ENCODE results near the gene ARID3A.
A peak's percentile ranks its signal among the peaks of the same experiment; 100 is the strongest.

The ARID3A gene

GRCh38 chr19:912181-913079 is 13.4 kb upstream of the ARID3A start:
- no peak for DNase-seq

GRCh38 chr19:913080-913748 is 12.6 kb upstream of the ARID3A start, which contains the start of gene R3HDM4:
Gene R3HDM4 (minus strand): TSS chr19:913219. CDS start chr19:913157, 62 bp downstream.
- DNase-seq = peak; percentile 82

- peak; percentile 59 for DNase-seq
These were observed 9.1 kb upstream of the ARID3A start for GRCh38 chr19:916645-917322.

- peak; percentile 88 for DNase-seq
These were observed 8.3 kb upstream of the ARID3A start, which contains the start of gene KISS1R for GRCh38 chr19:917323-918151. Gene KISS1R (plus strand): TSS chr19:917333. CDS start chr19:917503, 170 bp downstream.

GRCh38 chr19:918152-918437 is 7.7 kb upstream of the ARID3A start:
- no peak for DNase-seq

GRCh38 chr19:918481-919198 is 7.2 kb upstream of the ARID3A start:
- peak; percentile 84 for DNase-seq

- peak; percentile 92 for DNase-seq
These were observed 6.4 kb upstream of the ARID3A start for GRCh38 chr19:919199-920050.

- peak; percentile 92 for DNase-seq
These were observed 5.6 kb upstream of the ARID3A start for GRCh38 chr19:920051-920864.

GRCh38 chr19:924553-925086 is 1.2 kb upstream of the ARID3A start:
- DNase-seq = peak; percentile 45

GRCh38 chr19:925087-925525 is 729 bp upstream of the ARID3A start:
- DNase-seq = peak; percentile 87

- DNase-seq = no peak
These were observed 421 bp downstream of the ARID3A start for GRCh38 chr19:926323-926588.

GRCh38 chr19:926589-927350 is 935 bp downstream of the ARID3A start:
- DNase-seq = peak; percentile 67

- no peak for DNase-seq
These were observed 1.5 kb downstream of the ARID3A start for GRCh38 chr19:927351-927779.

GRCh38 chr19:927780-928401 is 2.1 kb downstream of the ARID3A start:
- no peak for DNase-seq

GRCh38 chr19:928471-929202 is 2.8 kb downstream of the ARID3A start:
- DNase-seq = no peak

- DNase-seq = no peak
These were observed 3.5 kb downstream of the ARID3A start for GRCh38 chr19:929203-929890.

- DNase-seq = no peak
These were observed 4.0 kb downstream of the ARID3A start for GRCh38 chr19:929891-930258.

All from DMS53 (cell line).